Panc1 (cell line): ENCODE measurements around the gene CKM.

Source experiments
- POLR2AphosphoS5 ChIP-seq: IDR thresholded peaks from 2 replicates; pipeline ENCODE4 v1.6.1; 2012; ENCODE audit warnings: mild to moderate bottlenecking, low read depth, low read length, moderate library complexity
- REST ChIP-seq, 2 experiments: IDR thresholded peaks; 2 replicates each; pipeline ENCODE4 v1.6.1; 2011 to 2012; ENCODE audit warnings: low read depth in 2 of 2, control low read depth in 1 of 2, low read length in 1 of 2, mild to moderate bottlenecking in 1 of 2, moderate library complexity in 1 of 2; ENCODE audit not compliant: insufficient read depth in 1 of 2
- SIN3A ChIP-seq: IDR thresholded peaks from 2 replicates; pipeline ENCODE4 v1.6.1; 2012; ENCODE audit warnings: low read depth, mild to moderate bottlenecking, low read length, moderate library complexity, borderline replicate concordance; ENCODE audit not compliant: insufficient read depth
- TCF7L2 ChIP-seq: IDR thresholded peaks from 2 replicates; pipeline ENCODE4 v1.6.1; 2011; ENCODE audit warnings: mild to moderate bottlenecking, low read depth, low read length, inconsistent platforms
- TF ChIP-seq, protein P1 (sequence below): fragments of 450-650 bp; IDR thresholded peaks from 2 replicates; pipeline ENCODE4 v1.5.1; 2017; ENCODE audit warnings: mild to moderate bottlenecking

DNA sequence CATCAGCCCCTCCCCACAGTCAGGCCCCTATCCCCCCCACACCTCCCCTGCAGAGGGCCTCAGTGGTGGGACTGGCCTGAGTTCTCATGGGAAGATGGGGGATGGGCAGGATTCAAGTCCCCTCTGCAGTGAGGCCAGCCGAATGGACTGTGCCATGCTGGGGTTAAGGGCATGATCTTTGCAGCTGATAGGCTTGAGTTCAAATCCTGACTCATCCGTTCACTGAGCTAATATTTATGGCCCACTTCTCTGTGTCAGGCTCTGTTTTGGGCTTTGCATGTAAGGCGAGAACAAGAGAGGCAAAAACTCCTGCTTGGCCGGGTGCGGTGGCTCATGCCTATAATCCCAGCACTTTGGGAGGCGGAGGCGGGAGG, 51.0 kb downstream of the CKM start:
- TF ChIP-seq, protein P1, sequence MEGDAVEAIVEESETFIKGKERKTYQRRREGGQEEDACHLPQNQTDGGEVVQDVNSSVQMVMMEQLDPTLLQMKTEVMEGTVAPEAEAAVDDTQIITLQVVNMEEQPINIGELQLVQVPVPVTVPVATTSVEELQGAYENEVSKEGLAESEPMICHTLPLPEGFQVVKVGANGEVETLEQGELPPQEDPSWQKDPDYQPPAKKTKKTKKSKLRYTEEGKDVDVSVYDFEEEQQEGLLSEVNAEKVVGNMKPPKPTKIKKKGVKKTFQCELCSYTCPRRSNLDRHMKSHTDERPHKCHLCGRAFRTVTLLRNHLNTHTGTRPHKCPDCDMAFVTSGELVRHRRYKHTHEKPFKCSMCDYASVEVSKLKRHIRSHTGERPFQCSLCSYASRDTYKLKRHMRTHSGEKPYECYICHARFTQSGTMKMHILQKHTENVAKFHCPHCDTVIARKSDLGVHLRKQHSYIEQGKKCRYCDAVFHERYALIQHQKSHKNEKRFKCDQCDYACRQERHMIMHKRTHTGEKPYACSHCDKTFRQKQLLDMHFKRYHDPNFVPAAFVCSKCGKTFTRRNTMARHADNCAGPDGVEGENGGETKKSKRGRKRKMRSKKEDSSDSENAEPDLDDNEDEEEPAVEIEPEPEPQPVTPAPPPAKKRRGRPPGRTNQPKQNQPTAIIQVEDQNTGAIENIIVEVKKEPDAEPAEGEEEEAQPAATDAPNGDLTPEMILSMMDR = no peak
- TF ChIP-seq POLR2AphosphoS5 = no peak
- TF ChIP-seq SIN3A = no peak
- no peak for TF ChIP-seq TCF7L2
- TF ChIP-seq REST (IDR thresholded peaks at IDR 0.05; ENCODE audit: insufficient read depth in 1 of 2, low read depth in 2 of 2, low read length in 1 of 2) = no peak
